Measurements from ENCODE around the gene SCCPDH. TPM values are rescaled to one million over a fixed set of nuclear protein-coding genes. Genes with fewer than 3 reads are reported as not detected.
"Not testable (repeated sequence)": the region's sequence is repeated elsewhere in the genome, so short reads cannot be mapped to it uniquely, and the experiment has no call there.

Gene SCCPDH
- total RNA-seq, 2 experiments from 2014 or later: 23.8 to 24.3 TPM

- Mint-ChIP-seq H3K36me3 (ENCODE audit: low read depth) (peaks cover 74% of the 10 kb centered on the region), H3K9me3 (peaks cover 20% of the 10 kb centered on the region)
- DNase-seq; H3K4me1 Mint-ChIP-seq (ENCODE audit: low read depth); CTCF ChIA-PET; H3K4me3 Mint-ChIP-seq; intact Hi-C loops (cut with micrococcal nuclease); H3K27ac Mint-ChIP-seq; H3K27me3 Mint-ChIP-seq (ENCODE audit: low read depth): not testable (repeated sequence)
These were observed 7.7 kb downstream of the SCCPDH start for GRCh38 chr1:246731873-246732272.

DNA sequence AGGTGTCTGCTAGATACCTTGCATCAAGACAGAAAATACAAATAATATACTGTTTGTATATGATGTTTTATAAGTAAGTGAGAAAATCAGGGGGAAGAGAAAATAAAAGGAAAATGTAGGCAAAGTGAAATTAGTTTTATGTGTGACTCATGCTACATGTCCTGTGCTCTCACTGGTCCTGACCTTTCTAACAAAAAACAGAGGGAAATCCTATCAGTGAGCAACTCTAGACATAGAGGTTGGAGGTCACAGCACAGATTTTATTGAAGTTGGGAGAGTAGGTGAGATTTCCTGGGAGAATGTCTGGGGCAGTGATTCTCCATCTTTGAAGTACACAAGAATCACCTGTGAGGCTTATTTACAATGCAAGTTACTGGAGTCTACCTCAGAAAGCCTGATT lies 9.5 kb downstream of the SCCPDH start:
- no peaks in the 10 kb centered on the region for H3K27me3 Mint-ChIP-seq (ENCODE audit: low read depth)
- peaks cover 11% of the 10 kb centered on the region for H3K9me3 Mint-ChIP-seq
- no peak overlapping the region for H3K27ac Mint-ChIP-seq
- H3K4me3 Mint-ChIP-seq: no peak overlapping the region
- CTCF ChIA-PET: no interaction called here
- DNase-seq: no peak
- peaks cover 7% of the 10 kb centered on the region for H3K4me1 Mint-ChIP-seq (ENCODE audit: low read depth)
- H3K36me3 Mint-ChIP-seq (ENCODE audit: low read depth): peaks cover 71% of the 10 kb centered on the region
- intact Hi-C loops (cut with micrococcal nuclease): no loop called here

DNA sequence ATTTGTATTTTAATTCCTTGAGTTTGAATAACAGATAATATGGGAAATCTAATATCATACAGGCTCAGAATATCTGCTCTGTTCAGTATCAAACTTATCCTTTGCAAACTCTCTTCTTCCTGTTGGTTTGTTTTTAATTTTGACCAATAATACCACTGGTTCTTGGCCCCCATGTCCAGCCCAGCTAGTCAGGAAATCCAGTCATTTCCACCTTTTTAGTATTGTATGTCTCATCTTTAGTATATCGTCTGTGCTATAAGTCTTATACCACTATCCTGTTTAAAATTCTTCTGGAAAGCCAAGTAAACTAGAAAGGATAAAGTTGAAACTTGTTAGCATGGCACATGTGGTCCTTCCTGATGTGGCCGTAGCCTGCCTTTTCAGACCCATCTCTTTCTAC lies 10.7 kb downstream of the SCCPDH start:
- Mint-ChIP-seq H3K9me3 (peaks cover 10% of the 10 kb centered on the region), H3K4me3 (no peak overlapping the region), H3K27me3 (ENCODE audit: low read depth) (no peaks in the 10 kb centered on the region), H3K4me1 (ENCODE audit: low read depth) (peaks cover 7% of the 10 kb centered on the region), H3K27ac (no peak overlapping the region), H3K36me3 (ENCODE audit: low read depth) (peaks cover 70% of the 10 kb centered on the region)
- CTCF ChIA-PET: no interaction called here
- DNase-seq: no peak
- intact Hi-C loops (cut with micrococcal nuclease): no loop called here

DNA sequence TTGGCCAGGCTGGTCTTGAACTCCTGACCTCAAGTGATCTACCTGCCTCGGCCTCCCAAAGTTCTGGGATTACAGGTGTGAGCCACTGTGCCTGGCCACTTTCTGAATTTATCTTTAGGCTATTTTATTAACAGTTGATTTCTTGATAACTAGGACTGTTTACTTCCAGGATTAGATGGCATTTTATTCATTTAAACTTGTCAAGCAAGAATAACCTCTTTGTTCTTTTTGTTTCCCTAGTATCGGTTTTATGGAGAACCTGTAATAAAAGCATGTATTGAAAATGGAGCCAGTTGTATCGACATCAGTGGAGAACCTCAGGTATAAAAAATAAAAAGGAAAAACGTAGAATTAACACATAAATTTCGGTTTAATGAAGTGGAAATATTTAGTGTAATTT lies 11.5 kb downstream of the SCCPDH start:
- H3K4me1 Mint-ChIP-seq (ENCODE audit: low read depth): peaks cover 7% of the 10 kb centered on the region
- H3K9me3 Mint-ChIP-seq: peaks cover 6% of the 10 kb centered on the region
- H3K27ac Mint-ChIP-seq: no peak overlapping the region
- CTCF ChIA-PET: no interaction called here
- intact Hi-C loops (cut with micrococcal nuclease): no loop called here
- H3K27me3 Mint-ChIP-seq (ENCODE audit: low read depth): no peaks in the 10 kb centered on the region
- no peak for DNase-seq
- peaks cover 64% of the 10 kb centered on the region for H3K36me3 Mint-ChIP-seq (ENCODE audit: low read depth)
- H3K4me3 Mint-ChIP-seq: no peak overlapping the region

DNA sequence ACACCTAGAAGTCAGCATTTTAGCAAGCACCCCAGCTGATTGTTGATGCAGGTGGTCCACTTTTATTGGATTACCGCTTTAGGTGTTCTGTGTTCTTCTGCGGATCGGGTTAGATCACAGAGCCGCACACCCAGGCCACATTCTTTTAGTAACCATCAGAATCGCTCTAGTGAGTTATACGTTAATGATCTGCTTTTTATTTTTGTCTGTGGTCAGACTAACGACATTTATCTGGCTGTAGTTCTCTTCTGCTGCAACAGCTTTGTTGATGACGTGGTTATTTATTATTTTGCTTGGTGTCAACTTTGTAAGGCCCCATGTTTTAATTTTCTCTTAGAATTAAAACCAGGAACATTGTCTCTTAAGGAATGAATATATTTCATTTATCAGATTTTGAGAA lies 18.2 kb downstream of the SCCPDH start:
- CTCF ChIA-PET: no interaction called here
- H3K36me3 Mint-ChIP-seq (ENCODE audit: low read depth): peaks cover 53% of the 10 kb centered on the region

DNA sequence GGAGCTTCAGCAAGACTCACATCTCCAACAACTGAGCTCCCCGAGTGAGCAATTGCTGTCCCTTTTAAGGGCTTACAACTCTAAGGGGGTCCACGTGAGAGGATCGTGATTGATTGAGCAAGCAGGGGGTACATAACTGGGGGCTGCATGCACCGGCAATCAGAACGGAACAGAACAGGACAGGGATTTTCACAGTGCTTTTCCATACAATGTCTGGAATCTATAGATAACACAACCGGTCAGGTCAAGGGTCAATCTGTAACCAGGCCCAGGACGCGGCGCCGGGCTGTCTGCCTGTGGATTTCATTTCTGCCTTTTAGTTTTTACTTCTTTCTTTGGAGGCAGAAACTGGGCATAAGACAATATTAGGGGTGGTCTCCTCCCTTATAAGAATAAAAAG lies 21.9 kb downstream of the SCCPDH start:
- H3K27ac Mint-ChIP-seq; H3K4me3 Mint-ChIP-seq; H3K27me3 Mint-ChIP-seq (ENCODE audit: low read depth); DNase-seq; intact Hi-C loops (cut with micrococcal nuclease); H3K4me1 Mint-ChIP-seq (ENCODE audit: low read depth); H3K9me3 Mint-ChIP-seq: not testable (repeated sequence)
- CTCF ChIA-PET: interaction anchor here (0.6 kb wide), 1 partner anchor 249 kb away, joined by 4 read pairs; no protein-coding TSS in a partner anchor
- peaks cover 32% of the 10 kb centered on the region for H3K36me3 Mint-ChIP-seq (ENCODE audit: low read depth)

More for the DNA sequence above, 18.2 kb downstream of the SCCPDH start:
- H3K27ac Mint-ChIP-seq: no peak overlapping the region
- H3K9me3 Mint-ChIP-seq: peaks cover 14% of the 10 kb centered on the region
- intact Hi-C loops (cut with micrococcal nuclease): no loop called here
- no peak overlapping the region for H3K4me3 Mint-ChIP-seq
- H3K27me3 Mint-ChIP-seq (ENCODE audit: low read depth): no peaks in the 10 kb centered on the region
- DNase-seq: no peak
- H3K4me1 Mint-ChIP-seq (ENCODE audit: low read depth): no peaks in the 10 kb centered on the region

- no peak overlapping the region for H3K4me3 Mint-ChIP-seq
These were observed 23.8 kb downstream of the SCCPDH start for GRCh38 chr1:246748006-246748405.

DNA sequence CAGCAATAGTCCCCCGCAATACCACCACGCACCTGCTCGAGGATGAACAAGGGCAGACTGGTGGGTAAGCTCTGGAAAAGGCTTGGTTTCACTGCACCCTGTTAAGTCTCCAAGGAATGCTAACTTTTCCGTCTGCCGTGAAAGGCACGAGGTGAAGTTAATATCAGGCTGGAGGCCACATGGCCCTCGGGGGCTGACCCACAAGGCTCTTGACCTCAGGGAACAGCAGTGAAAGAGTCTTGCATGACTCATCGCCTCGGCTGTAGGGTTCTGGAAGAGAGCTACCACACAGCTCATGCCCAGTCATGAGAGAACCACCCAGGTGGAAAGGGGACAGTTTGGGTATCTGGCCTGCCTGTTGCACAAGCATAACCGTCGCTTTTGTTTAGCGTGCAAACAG lies 24.7 kb downstream of the SCCPDH start:
- CTCF ChIA-PET: no interaction called here
- Mint-ChIP-seq H3K4me1 (ENCODE audit: low read depth) (no peaks in the 10 kb centered on the region), H3K4me3 (no peak overlapping the region), H3K27me3 (ENCODE audit: low read depth) (no peaks in the 10 kb centered on the region), H3K9me3 (no peaks in the 10 kb centered on the region), H3K27ac (no peak overlapping the region), H3K36me3 (ENCODE audit: low read depth) (peaks cover 10% of the 10 kb centered on the region)
- intact Hi-C loops (cut with micrococcal nuclease): no loop called here
- DNase-seq: no peak

More at GRCh38 chr1:246748006-246748405, 23.8 kb downstream of the SCCPDH start:
- no peak overlapping the region for H3K27ac Mint-ChIP-seq
- no peak for DNase-seq
- intact Hi-C loops (cut with micrococcal nuclease): no loop called here
- CTCF ChIA-PET: interaction anchor here (0.8 kb wide), 1 partner anchor 9 kb away, joined by 3 read pairs; no protein-coding TSS in a partner anchor
- H3K27me3 Mint-ChIP-seq (ENCODE audit: low read depth): no peaks in the 10 kb centered on the region
- H3K36me3 Mint-ChIP-seq (ENCODE audit: low read depth): peaks cover 15% of the 10 kb centered on the region
- no peaks in the 10 kb centered on the region for H3K9me3 Mint-ChIP-seq
- H3K4me1 Mint-ChIP-seq (ENCODE audit: low read depth): no peaks in the 10 kb centered on the region

DNA sequence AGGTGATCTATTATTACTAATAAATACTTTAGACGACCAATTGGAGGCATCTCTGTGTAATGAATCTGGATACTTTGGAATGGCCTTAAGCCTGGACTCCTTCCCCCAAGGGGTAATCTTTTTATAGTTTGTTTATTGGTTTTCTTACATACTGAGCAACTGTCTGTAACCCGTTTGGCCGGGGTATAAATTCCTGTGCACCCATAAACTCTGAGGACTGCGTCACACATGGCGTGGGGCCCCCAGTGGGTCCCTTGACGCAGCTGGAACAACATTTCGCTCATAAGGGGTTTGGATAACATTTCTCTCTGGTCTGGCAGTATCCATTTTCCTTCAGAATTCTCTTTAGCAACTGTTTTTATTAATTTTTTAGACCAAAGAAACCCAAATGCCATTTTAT lies 26.5 kb downstream of the SCCPDH start:
- H3K9me3 Mint-ChIP-seq: no peaks in the 10 kb centered on the region
- no peak overlapping the region for H3K27ac Mint-ChIP-seq
- intact Hi-C loops (cut with micrococcal nuclease): no loop called here
- peaks cover 4% of the 10 kb centered on the region for H3K36me3 Mint-ChIP-seq (ENCODE audit: low read depth)
- no peak overlapping the region for H3K4me3 Mint-ChIP-seq
- no peaks in the 10 kb centered on the region for H3K27me3 Mint-ChIP-seq (ENCODE audit: low read depth)
- DNase-seq: no peak
- no peaks in the 10 kb centered on the region for H3K4me1 Mint-ChIP-seq (ENCODE audit: low read depth)
- CTCF ChIA-PET: no interaction called here

GRCh38 chr1:246753670-246754535 lies 29.7 kb downstream of the SCCPDH start:
- intact Hi-C loops (cut with micrococcal nuclease): loop anchor here (1.0 kb wide), 3 partner anchors 55 to 257 kb away; no protein-coding TSS in a partner anchor
- Mint-ChIP-seq H3K4me1 (ENCODE audit: low read depth) (no peaks in the 10 kb centered on the region), H3K9me3 (no peaks in the 10 kb centered on the region), H3K36me3 (ENCODE audit: low read depth) (no peaks in the 10 kb centered on the region), H3K27ac (no peak overlapping the region), H3K27me3 (ENCODE audit: low read depth) (no peaks in the 10 kb centered on the region), H3K4me3 (no peak overlapping the region)
- DNase-seq: peak; percentile 72
- CTCF ChIA-PET: interaction anchor here (0.6 to 1.4 kb wide), 5 partner anchors 13 to 152 kb away, joined by 3 to 4 read pairs (median 4); no protein-coding TSS in a partner anchor

DNA sequence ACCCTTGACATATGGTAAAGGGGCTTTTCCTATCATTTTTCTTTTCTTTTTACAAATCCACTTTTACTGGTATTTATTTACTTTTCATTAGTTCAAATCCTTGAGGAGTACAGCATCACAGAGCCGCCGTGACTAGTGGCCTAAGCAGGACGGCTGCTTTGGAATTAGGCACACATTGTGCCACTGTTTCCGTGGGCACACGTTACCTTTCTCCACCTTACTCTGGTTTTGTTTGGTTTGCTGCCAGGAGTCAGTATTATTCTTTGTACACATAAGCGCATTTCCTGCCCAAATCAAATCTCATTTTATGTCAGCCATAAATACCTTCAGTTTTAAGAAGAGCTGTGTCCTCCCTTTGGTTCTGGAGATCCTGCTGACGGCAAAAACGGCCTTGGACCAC lies 31.2 kb downstream of the SCCPDH start:
- DNase-seq: no peak
- Mint-ChIP-seq H3K9me3 (no peaks in the 10 kb centered on the region), H3K36me3 (ENCODE audit: low read depth) (peaks cover under 1% of the 10 kb centered on the region), H3K27me3 (ENCODE audit: low read depth) (no peaks in the 10 kb centered on the region), H3K27ac (no peak overlapping the region), H3K4me1 (ENCODE audit: low read depth) (no peaks in the 10 kb centered on the region), H3K4me3 (no peak overlapping the region)
- CTCF ChIA-PET: interaction anchor here (0.9 to 1.4 kb wide), 3 partner anchors 30 to 66 kb away, joined by 4 read pairs; no protein-coding TSS in a partner anchor
- intact Hi-C loops (cut with micrococcal nuclease): no loop called here

- DNase-seq: no peak
- intact Hi-C loops (cut with micrococcal nuclease): no loop called here
- Mint-ChIP-seq H3K4me3 (no peak overlapping the region), H3K9me3 (no peaks in the 10 kb centered on the region), H3K4me1 (ENCODE audit: low read depth) (no peaks in the 10 kb centered on the region), H3K36me3 (ENCODE audit: low read depth) (peaks cover 9% of the 10 kb centered on the region), H3K27me3 (ENCODE audit: low read depth) (no peaks in the 10 kb centered on the region), H3K27ac (no peak overlapping the region)
- CTCF ChIA-PET: no interaction called here
These were observed 36.5 kb downstream of the SCCPDH start for GRCh38 chr1:246760422-246761347.

Data from activated naive CD4-positive, alpha-beta T cell treated with anti-CD3 and anti-CD28 coated beads for 36 hours (primary cell).